T-helper 22 cell (primary cell): ENCODE measurements around the gene ACSS1.
"Not testable (repeated sequence)": the region's sequence is repeated elsewhere in the genome, so short reads cannot be mapped to it uniquely, and the experiment has no call there.

Experiments used
- DNase-seq: peaks from one replicate; pipeline ENCODE4 v3.0.0-alpha.2; 2020; ENCODE audit warnings: low read depth

Gene ACSS1

DNA sequence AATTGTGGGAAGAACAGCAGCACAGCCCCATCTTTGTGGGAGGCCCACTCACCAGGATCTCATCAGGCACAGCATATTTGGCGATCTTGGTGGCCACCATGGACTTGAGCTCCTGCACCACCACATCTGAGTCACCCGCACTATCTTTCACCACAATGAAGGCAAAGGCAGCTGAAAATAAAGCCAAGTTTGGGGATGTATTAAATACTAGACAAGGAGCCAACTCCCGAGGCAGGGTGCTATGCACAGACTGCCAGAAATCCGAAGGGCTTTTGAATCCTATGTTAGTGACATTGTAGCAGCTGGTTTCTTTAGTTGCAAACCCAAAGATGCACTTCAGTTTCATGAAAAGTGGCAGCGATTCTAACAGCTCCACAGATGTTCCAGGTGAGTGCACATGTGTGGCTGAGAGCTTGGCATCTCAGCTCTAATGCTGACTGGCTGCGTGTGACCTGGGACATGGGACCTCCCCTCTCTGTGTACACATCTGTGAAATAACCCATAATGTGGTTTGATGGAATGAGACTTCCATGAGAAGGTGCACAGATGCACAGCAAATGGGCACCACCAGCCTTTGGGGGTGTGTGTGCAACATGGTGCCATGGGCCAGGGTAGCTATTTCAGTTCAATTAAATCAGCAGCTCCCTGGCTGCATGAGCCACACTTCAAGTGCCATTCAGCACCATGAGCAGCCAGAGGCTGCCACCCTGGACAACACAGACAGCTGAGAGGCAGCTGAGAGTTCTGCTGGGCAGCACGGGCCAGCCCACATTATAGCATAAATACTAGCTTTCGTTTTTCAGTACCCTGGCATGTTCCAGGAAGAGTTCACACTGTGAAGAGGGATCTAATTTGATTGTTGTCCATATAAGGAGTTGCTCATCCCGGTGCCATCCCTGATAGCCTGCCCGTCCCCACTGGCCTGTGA, 48.5 kb downstream of the ACSS1 start:
- no peak for DNase-seq

DNA sequence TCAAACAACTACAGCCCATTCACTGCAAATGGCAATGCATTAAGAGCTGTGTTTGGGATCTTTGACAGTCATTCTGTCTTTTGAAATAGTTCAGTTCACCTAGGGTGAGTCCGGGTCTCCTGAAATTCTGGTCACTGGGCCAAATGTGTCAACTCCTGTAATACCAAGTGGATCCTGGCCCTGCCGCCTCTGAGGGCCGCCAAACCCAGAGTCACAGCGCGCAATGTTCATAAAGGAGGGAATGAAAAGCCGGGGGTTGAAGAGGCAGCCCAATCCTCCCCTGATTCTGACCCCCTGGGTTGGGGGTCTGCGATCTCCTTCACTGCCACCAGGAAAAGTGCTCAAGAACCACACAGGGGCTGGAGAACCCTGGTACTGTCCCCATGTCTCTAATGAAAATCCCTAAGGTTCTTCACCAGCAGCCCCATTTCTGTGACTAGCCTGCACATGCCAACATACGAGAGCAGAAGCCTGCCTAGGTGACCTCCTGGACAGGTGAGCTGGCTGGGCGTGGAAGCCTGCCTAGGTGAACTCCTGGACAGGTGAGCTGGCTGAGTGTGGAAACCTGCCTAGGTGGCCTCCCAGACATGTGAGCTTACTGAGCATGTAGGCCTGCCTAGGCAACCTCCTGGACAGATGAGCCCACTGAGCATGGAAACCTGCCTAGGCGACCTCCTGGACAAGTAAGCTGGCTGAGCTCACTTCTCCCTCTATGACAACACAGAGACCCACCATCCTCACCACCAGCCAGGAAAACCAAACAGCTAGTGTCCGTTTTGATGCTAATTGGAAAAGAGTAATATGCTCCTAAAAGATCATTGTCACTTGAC, 49.3 kb downstream of the ACSS1 start:
- DNase-seq = no peak

DNA sequence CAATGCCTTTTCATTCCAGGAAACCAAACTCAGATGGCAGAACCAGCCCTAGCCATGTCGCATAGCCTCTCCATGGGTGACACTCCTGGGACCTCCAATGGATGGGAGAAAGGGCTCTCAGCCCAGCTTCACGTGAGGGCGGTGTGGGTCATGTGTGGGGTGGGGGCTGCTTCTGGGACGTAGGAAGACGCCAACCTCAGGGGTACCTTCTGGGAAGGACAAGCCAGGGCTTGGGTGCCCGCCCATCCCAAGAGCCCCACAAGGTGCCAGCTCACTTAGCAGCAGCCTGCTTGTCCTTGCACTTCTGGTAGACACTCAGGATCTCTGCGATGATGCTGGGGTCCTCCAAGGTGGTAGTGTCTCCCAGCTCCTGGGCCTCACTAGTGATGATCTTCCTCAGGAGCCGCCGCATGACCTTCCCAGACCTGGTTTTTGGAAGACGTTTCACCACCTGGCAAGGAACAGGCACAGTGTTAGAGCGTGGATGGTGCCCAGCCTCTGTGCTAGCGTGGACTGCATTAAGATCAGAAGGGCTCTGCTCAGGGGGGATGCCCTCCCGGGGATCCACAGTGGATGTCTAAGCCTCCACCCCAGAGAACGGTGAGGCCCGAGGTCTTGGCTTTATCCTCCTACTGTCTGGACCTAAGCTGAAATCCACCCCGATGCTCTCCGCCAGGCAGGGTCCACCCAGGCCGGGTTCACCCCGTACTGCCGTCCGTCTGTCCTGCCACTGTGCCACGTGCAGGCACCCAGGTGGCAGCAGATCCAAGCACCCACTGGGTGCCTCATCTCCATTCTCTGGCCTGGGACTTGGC, 50.2 kb downstream of the ACSS1 start:
- DNase-seq = no peak

DNA sequence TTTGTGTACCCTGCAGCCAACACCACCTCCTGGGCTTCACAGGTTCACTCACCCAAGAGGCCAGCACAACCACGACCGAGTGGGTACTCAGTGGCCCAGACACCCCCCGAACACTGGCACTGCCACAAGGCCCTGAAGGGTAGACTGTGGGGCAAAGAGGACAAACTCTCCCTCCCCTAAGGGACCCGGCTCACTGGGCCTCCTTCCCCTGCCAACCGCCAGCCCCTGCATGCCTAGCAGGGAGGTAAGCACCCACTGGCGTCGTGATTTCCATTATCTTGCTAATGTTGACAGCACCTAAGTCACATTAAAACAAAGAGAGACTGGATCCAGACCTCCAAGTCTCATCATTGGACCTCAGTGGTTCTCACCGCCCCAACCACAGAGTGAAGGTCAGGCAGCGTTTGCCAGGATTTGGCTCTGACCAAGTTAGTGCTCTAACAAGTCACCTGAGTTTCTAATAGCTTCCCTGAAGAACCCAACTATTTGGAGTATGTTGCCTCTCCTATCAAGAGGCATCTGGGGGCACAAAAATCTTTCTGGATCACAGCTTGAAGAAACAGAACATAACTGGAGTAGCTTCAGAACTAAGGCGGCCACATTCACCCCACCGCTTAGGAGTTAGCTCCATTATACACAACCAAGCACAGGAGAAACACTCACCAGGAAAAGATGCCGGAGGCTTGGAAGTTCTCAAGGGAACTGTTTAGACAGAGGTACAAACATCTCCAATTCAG, 51.3 kb downstream of the ACSS1 start:
- DNase-seq = no peak

DNA sequence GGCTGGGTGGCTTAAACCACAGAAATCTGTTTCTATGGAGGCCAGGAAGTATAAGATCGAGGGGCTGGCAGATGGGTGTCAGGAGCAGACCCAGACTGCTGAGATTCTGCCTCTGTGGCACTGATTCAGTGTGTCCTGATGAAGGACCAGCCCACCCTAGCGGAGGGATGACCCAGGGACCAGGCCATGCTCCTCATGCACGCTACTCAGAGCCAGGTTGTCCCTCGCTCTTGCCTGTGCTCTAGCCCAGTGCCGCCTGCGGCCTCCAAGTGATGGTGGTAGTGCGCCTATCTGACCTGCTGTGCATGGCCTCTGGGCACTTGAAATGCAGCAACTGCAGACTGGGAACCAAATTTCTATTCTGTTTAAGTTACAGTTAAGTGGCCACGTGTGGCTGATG, 52.3 kb downstream of the ACSS1 start:
- no peak for DNase-seq

DNA sequence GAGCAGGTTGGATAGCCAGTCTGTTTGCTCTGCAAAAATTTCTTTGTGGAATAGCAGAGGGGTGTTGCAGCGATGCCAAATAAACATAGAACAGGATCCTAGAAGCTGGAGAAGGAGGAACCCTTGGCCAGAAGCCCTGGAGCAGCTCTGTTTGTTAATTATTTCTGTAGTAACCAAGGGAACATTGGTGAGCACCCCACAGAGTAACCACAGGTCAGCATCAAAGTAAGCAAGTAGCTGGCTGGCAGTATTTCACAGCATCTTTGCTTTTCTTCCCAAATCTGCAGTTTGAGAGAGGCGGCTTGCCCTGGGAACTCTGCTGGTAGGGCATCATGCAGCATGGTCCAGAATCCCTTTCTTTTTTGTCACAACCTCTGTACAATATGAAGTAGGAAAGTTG, 52.7 kb downstream of the ACSS1 start:
- DNase-seq = no peak

DNA sequence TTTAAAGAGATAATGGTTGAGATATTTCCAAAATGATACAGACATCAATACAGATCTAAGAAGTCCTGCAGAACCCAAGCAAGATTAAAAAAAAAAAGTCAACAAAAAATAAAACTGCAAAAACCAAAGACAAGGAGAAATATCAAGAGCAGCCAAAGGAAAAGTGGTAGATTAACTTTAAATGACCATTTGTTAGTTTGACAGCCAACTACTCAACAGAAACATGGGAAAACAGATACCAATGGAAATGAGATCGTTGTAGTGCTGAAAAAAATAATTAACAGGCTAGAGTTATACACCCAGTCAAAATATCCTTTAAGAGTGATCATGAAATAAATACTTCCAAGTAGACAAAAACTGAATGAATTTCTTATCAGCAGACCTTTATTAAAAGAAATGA, 54.9 kb downstream of the ACSS1 start:
- DNase-seq = no peak

DNA sequence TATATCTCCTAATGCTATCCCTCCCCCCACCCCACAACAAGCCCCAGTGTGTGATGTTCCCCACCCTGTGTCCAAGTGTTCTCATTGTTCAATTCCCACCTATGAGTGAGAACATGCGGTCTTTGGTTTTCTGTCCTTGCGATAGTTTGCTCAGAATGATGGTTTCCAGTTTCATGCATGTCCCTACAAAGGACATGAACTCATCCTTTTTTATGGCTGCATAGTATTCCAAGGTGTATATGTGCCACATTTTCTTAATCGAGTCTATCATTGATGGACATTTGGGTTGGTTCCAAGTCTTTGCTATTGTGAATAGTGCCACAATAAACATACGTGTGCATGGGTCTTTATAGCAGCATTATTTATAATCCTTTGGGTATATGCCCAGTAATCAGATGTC, 56.6 kb downstream of the ACSS1 start:
- not testable (repeated sequence) for DNase-seq

DNA sequence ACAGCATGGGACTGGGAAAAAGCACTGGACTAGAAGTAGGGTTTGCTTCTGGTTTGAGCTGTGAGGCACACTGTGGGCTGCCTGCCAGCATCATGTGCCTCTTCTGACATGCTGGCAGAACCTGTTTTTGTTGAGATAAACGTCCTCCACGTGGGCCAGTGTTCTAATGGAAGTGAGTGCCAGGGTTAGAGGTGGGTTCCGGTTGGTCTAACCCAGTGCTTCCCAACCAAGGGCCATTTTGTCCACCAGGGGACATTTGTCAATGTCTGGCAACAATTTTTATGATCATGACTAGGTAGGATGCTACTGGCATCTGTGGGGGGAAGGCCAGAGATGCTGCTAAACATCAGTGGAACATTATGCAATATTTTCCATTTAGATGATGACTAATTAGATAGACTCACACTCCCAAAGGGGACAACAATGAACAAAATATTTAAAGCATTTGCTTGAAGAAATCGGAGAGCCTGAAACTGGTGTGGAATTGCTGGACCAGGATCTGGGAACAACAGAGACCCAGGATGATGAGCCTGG, 57.6 kb downstream of the ACSS1 start:
- no peak for DNase-seq

DNA sequence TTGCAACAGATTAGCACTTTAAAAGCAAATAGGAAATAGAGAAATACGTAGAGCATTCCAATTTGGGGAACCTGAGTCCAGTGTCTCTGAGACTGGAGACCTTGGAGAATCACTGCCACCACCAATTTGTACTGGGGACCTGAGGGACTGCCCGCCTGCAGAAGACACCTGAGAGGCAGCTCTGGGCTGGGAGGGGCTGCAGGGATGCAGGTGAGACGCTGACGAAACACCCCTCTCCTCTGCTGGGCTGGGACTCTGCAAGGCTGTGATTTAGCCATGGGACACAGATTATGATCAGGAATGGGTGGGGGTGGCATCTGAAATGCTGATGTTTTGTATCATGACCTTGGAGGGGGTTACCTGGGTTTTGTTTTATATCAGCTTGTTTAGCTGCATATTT, 58.4 kb downstream of the ACSS1 start:
- no peak for DNase-seq

DNA sequence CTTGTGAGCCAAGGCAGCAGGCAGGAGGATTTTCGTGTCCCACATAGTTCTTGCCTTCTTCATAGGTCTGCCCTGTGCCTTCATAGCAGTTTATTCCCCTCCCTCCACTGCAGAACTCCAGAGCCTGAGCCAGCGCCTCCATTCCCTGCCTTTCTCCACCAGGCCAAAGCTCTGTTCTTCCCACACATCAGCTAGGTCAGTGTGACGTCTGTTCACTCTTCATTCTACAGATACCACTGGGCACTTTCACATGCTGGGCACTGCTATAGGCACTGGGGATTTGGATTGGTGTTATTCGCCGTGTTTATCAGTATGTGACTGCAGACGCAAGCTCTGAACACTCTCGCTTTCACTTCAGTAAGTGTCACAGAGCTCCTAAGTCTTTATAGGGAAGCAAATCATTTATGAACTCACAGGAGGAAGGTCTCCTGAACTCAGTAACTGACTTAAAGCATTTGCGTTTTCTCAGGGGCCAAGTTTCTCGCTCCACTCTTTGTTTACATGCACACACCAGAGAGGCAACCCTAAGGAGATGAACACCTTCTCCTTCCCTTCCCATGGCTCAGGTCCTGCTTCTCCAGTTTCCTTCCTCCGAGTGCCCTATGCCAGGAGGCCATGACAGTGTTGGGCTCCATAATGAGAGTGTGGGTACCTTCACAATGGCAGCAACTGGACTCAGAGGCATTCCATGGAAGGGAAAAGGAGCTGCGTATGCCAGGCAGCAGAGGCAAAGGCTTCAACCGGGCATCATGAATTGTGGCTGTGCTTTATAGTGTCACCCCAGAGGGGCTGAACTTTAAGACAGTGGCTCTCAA, 59.1 kb downstream of the ACSS1 start:
- DNase-seq = no peak

DNA sequence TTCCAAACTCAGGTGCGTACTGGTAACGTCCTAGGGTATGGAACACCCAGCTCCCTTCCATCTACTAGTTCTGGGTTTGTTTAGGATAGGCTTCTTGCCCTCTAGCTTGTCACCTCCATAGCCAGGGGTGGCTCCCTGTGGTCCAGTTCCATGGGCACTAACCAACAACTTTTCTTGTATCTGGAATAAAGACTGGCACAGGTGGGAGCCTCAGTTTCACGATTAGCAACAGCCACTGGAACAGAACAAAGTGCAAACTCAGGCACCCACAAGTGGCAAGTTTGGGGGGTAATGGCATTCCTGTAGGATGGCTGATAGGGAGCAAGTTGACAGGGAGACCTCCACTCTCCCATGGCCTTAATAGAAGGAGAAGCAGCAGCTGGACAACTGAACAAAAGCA, 59.8 kb downstream of the ACSS1 start:
- DNase-seq = no peak

DNA sequence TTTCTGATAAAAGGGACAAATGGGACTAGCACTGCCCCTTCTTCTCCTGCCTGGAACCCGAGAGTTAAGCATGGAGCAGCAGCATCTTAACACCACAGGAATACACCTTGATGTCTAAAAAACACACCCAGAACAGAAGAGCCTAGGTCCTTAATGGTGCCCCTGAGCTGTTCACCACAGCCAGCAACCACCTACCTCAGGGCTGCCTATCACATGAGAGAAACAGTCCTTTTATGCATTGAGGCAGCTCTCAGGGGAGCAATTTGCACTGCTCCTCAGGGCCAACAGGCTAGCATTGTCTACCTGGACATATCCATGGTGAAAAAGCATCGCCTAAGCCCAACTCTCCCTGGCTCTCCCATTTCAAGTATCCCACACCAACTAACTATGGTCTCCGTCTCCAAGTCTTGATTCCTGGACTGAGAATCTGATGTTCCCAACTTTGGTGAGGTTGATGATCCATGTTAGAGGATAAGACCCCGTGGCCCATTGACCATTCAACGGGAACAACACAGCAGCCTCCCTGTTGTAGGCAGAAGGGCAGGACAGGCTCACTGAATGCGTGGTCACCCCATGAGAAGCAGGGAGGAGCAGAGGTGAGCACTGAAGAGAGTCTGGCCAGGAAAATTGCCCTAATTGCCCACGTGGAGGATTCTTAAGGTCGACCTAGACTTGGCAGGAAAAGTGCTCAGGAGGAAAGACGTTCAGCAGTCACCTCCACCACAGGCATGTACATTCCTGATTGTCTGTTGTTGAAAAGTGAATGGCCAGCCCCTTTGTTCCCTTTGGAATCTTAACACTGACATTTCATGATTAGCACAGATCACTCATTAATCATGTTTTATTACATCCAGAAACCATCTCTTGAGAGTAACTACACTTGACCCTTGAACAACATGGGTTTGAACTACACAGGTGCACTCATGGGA, 61.2 kb downstream of the ACSS1 start:
- DNase-seq = no peak

DNA sequence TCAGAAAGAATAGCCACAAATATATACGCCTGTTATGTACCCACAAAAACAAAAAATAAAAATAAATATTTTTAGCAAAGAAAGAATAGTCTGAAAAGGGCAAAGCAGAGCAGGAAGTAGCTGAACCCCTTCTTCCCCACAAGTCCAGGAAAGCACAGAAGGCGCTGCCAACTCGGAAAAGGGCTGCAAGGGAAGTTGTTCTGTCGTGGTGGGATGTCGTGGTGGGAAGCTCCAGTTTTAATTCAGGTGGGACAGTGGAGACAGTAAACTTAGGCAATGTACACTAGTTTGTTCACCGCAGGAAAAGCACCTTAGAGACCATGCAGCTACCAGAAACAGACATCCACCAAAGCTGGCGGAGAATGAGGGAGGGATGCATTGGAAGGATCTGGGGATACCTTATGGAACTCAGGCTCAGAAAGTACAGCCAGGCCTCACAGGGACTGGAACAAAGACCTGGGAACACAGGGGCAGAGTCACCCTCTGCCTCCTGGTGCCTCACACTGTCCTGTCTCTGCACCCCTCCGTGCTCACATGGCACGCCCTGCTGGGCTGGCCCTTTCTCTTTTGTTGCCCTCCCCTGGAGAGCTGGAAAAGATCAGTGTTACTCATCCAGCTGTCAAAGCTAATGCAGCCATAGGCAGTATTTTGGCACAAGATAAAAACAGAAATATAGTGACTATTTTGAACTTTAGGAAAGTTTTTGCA, 62.0 kb downstream of the ACSS1 start:
- DNase-seq = no peak

DNA sequence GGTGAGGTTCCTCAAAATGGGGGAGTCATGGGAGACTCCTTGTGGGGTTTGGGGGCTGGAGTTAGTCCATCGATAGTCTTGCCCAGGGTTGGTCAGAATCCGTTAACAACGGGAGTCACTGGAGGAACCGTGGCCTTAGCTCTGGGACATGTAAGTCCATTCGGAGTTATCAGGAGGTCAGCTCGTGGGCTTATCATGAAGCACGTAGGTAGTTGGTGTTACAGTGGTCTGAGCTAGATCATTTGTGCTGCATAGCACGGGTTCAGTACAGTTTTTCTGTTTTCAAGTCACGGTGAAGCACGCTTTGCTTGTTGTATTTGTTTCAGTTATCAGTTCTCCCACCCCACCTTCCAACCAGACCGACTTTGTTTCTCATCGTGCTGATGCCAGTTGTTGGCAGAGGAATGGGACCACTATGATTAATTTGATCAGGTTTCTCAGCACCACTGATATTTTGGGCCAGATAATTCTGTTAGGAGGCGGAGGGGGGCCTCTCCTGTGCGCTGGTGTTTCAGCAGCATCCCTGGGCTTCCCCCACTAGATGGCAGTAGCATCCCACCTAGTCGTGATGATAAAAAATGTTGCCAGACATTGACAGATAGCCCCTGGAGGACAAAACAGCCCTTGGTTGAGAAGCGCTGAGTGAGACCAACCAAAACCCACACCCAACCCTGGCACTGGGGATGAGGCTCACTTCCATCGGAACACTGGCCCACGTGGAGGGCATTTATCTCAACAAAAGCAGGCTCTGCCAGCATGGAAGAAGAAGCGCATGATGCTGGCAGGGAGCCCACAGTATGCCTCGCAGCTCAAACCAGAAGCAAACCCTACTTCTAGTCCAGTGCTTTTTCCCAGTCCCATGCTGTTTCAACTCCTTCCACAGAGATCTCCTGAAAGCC, 63.2 kb downstream of the ACSS1 start:
- DNase-seq = peak; percentile 50

DNA sequence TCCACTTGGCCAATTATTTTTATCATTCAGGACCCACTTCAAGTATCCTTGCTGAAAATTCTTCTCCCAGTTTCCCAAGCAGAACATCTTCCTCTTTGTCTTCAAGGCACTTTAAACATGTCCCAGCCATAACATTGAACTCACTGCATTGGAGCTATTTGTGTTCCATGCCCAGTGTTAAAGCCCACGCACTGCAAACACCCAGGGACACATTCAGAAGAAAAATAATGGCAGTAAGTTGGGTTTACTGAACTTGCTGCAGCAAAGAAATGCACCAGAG, 63.8 kb downstream of the ACSS1 start:
- DNase-seq = no peak

DNA sequence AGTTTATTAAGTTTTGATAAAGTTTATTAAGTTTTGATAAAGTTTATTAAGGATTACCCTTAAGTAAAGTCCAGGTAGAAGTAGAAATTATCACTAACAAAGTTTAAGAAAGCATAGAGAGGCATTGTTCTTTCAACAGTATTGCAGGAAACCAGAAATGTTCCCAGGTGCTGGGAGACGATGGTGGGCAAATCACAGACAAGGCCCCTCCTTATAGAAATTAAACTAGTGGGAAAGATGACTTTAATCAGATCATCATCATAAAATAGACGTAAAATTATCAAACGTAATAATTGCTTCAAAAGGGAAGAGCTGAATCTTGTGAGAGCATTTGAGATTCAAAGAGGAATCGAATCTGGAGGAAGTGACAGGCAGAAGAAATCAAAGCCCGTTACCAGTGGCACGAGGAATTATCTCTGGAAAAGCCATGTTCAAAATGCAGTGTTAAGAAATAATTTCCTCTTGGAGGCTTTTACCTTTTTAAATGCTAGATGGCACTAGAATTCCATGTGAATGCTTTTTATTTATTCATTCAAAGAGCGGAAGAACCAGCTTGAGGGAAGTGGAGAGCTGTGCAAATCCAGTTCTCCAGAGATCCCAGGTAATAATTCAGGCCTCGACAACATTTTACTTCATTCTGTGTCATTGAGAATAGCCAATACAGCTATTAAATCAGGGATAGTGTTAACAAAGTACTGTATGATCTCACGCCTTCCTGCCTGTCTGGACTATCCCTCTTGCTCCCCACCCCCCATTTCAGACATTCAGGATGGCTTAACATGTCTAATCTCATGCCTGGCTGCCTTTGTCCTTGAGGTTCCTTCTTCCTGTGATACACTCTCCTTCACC, 64.4 kb downstream of the ACSS1 start:
- DNase-seq = no peak
